Activated CD8-positive, alpha-beta memory T cell treated with anti-CD3 and anti-CD28 coated beads, Interleukin-2, amount 50 U/mL, for 24 hours (primary cell): ENCODE data around the gene PRRC2C.
A peak's percentile ranks its signal among the peaks of the same experiment; 100 is the strongest.
"Not testable (repeated sequence)": the region's sequence is repeated elsewhere in the genome, so short reads cannot be mapped to it uniquely, and the experiment has no call there.

ENCODE experiments used
- DNase-seq: peaks from one replicate; pipeline ENCODE4 v3.0.0-alpha.2; 2020; ENCODE audit errors: extremely low read depth

Gene PRRC2C

GRCh38 chr1:171485375-171486047 lies at the start of gene PRRC2C:
TSS of gene PRRC2C (plus strand) at chr1:171485530. CDS start at chr1:171512089, 26,559 bp downstream.
- peak; percentile 86 for DNase-seq

- no peak for DNase-seq
Measured at GRCh38 chr1:171438441-171438840, 46.9 kb upstream of the PRRC2C start.

- not testable (repeated sequence) for DNase-seq
Measured at GRCh38 chr1:171440201-171440600, 45.1 kb upstream of the PRRC2C start.

GRCh38 chr1:171441278-171441895 lies 43.9 kb upstream of the PRRC2C start:
- not testable (repeated sequence) for DNase-seq

- DNase-seq: no peak
Measured at GRCh38 chr1:171446386-171446785, 38.9 kb upstream of the PRRC2C start.

GRCh38 chr1:171455967-171456366 lies 29.4 kb upstream of the PRRC2C start:
- DNase-seq: no peak

GRCh38 chr1:171457412-171457811 lies 27.9 kb upstream of the PRRC2C start:
- DNase-seq: no peak

- no peak for DNase-seq
Measured at GRCh38 chr1:171460018-171460620, 25.2 kb upstream of the PRRC2C start.

GRCh38 chr1:171467626-171468025 lies 17.7 kb upstream of the PRRC2C start:
- no peak for DNase-seq

GRCh38 chr1:171468120-171468750 lies 17.1 kb upstream of the PRRC2C start:
- no peak for DNase-seq

GRCh38 chr1:171470726-171471125 lies 14.6 kb upstream of the PRRC2C start:
- no peak for DNase-seq

GRCh38 chr1:171472183-171472647 lies 13.1 kb upstream of the PRRC2C start:
- no peak for DNase-seq

GRCh38 chr1:171476829-171477228 lies 8.5 kb upstream of the PRRC2C start:
- no peak for DNase-seq

- DNase-seq: no peak
Measured at GRCh38 chr1:171477804-171478203, 7.5 kb upstream of the PRRC2C start.

GRCh38 chr1:171480035-171480434 lies 5.3 kb upstream of the PRRC2C start:
- no peak for DNase-seq

GRCh38 chr1:171484760-171485374 lies 463 bp upstream of the PRRC2C start:
- DNase-seq: no peak

GRCh38 chr1:171486048-171486519 lies 754 bp downstream of the PRRC2C start:
- DNase-seq: peak; percentile 49

- no peak for DNase-seq
Measured at GRCh38 chr1:171487038-171487437, 1.7 kb downstream of the PRRC2C start.

GRCh38 chr1:171488190-171488929 lies 3.0 kb downstream of the PRRC2C start:
- DNase-seq: no peak

- DNase-seq: no peak
Measured at GRCh38 chr1:171494076-171494475, 8.7 kb downstream of the PRRC2C start.

GRCh38 chr1:171495444-171495843 lies 10.1 kb downstream of the PRRC2C start:
- DNase-seq: no peak
